Mucosa of gallbladder (tissue), 1 donor: Measurements from ENCODE around the gene BAD. TPM values are rescaled to one million over a fixed set of nuclear protein-coding genes. Genes with fewer than 3 reads are reported as not detected.
"Not testable (repeated sequence)": the region's sequence is repeated elsewhere in the genome, so short reads cannot be mapped to it uniquely, and the experiment has no call there.

Source experiments
- DNase-seq: peaks from one replicate; pipeline ENCODE4 v3.0.0-alpha.2; 2020; ENCODE audit warnings: low spot score
- total RNA-seq: library from RNA; stranded (reverse); gene quantifications from one replicate; pipeline ENCODE4 v1.2.1, GENCODE V29; 2021
- donor health status: DM: no; HTN: no; CAD: no.

BAD gene
- total RNA-seq = 112 TPM

GRCh38 chr11:64284048-64284961 lies at the start of gene BAD:
Gene BAD (minus strand): TSS chr11:64284665. CDS start chr11:64284368, 297 bp downstream.
- DNase-seq = peak; percentile 96

- DNase-seq = no peak
These were observed 49.1 kb upstream of the BAD start for GRCh38 chr11:64333556-64333955.

GRCh38 chr11:64331569-64332371 lies 47.3 kb upstream of the BAD start:
- DNase-seq = peak; percentile 77

GRCh38 chr11:64330888-64331287 lies 46.4 kb upstream of the BAD start:
- no peak for DNase-seq

GRCh38 chr11:64327993-64328392 lies 43.5 kb upstream of the BAD start:
- DNase-seq = no peak

GRCh38 chr11:64327375-64327774 lies 42.9 kb upstream of the BAD start:
- DNase-seq = no peak

GRCh38 chr11:64324692-64325469 lies 40.4 kb upstream of the BAD start:
- no peak for DNase-seq

GRCh38 chr11:64323984-64324383 lies 39.5 kb upstream of the BAD start:
- DNase-seq = not testable (repeated sequence)

GRCh38 chr11:64323373-64323772 lies 38.9 kb upstream of the BAD start:
- no peak for DNase-seq

- DNase-seq = no peak
These were observed 38.4 kb upstream of the BAD start for GRCh38 chr11:64322925-64323260.

GRCh38 chr11:64321533-64321932 lies 37.1 kb upstream of the BAD start:
- DNase-seq = no peak

GRCh38 chr11:64321026-64321425 lies 36.6 kb upstream of the BAD start:
- no peak for DNase-seq

GRCh38 chr11:64320556-64320955 lies 36.1 kb upstream of the BAD start:
- no peak for DNase-seq

- DNase-seq = no peak
These were observed 34.6 kb upstream of the BAD start for GRCh38 chr11:64318766-64319761.

- DNase-seq = peak; percentile 97
These were observed 33.7 kb upstream of the BAD start, which contains the start of gene PRDX5 for GRCh38 chr11:64317961-64318765. Gene PRDX5 (plus strand): TSS chr11:64318121. CDS start chr11:64318216, 95 bp downstream.

GRCh38 chr11:64317325-64317960 lies 33.0 kb upstream of the BAD start, which contains the start of gene TRMT112:
Gene TRMT112 (minus strand): TSS chr11:64317559. CDS start chr11:64317526, 33 bp downstream.
- peak; percentile 98 for DNase-seq

GRCh38 chr11:64316672-64317324 lies 32.3 kb upstream of the BAD start:
- peak; percentile 44 for DNase-seq

- DNase-seq = not testable (repeated sequence)
These were observed 31.4 kb upstream of the BAD start for GRCh38 chr11:64315667-64316526.
